GM10248 (cell line): ENCODE results near the gene PDK2.
A peak's percentile ranks its signal among the peaks of the same experiment; 100 is the strongest.

Experiments
- CTCF ChIA-PET: fragments of 300-600 bp; sonication (Branson Sonifier 250); formaldehyde crosslinking; extraction: SDS; loops from one replicate; lab custom pipeline; 2021; ENCODE audit warnings: antibody characterized with exemption; lab: Yijun Ruan, JAX
- POLR2A ChIA-PET: fragments of 350-650 bp; sonication (Branson Sonifier 250); formaldehyde crosslinking; extraction: SDS; loops from one replicate; lab custom pipeline; 2020; ENCODE audit warnings: antibody characterized with exemption; lab: Yijun Ruan, JAX
- DNase-seq: peaks from one replicate; pipeline ENCODE4 v3.0.0; 2012; ENCODE audit errors: extremely low spot score
- TF ChIP-seq, protein P1 (sequence below): IDR thresholded peaks from 2 replicates; pipeline ENCODE4 v1.5.1; 2012; ENCODE audit warnings: mild to moderate bottlenecking, low read depth; ENCODE audit errors: extremely low read depth, missing control alignments, control extremely low read depth

The PDK2 gene

DNA sequence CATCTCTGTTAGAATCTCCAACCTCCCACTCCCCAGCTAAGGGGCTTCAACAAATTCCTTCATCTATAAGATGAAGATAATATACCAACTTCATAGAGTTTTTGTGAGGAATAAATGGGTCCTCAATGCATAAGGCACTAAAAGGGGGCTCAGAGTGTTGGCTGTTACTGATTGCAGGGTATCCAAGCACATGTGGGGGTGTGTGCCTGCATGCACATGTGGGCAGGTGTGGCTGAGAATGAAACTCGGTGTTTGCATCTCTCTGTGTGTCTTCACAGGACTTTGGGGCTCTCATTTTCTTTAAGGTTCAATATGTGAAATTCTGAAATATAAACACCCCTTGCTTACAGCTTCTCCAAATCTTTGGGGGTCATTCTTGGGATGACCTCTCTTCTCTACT, 59.5 kb downstream of the PDK2 start:
- CTCF ChIA-PET = interaction anchor here (0.7 to 6.7 kb wide), 7 partner anchors 9 to 142 kb away, joined by 3 to 60 read pairs (median 4); no protein-coding TSS in a partner anchor
- TF ChIP-seq, protein P1, sequence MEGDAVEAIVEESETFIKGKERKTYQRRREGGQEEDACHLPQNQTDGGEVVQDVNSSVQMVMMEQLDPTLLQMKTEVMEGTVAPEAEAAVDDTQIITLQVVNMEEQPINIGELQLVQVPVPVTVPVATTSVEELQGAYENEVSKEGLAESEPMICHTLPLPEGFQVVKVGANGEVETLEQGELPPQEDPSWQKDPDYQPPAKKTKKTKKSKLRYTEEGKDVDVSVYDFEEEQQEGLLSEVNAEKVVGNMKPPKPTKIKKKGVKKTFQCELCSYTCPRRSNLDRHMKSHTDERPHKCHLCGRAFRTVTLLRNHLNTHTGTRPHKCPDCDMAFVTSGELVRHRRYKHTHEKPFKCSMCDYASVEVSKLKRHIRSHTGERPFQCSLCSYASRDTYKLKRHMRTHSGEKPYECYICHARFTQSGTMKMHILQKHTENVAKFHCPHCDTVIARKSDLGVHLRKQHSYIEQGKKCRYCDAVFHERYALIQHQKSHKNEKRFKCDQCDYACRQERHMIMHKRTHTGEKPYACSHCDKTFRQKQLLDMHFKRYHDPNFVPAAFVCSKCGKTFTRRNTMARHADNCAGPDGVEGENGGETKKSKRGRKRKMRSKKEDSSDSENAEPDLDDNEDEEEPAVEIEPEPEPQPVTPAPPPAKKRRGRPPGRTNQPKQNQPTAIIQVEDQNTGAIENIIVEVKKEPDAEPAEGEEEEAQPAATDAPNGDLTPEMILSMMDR = no peak
- DNase-seq = no peak
- POLR2A ChIA-PET = no interaction called here

DNA sequence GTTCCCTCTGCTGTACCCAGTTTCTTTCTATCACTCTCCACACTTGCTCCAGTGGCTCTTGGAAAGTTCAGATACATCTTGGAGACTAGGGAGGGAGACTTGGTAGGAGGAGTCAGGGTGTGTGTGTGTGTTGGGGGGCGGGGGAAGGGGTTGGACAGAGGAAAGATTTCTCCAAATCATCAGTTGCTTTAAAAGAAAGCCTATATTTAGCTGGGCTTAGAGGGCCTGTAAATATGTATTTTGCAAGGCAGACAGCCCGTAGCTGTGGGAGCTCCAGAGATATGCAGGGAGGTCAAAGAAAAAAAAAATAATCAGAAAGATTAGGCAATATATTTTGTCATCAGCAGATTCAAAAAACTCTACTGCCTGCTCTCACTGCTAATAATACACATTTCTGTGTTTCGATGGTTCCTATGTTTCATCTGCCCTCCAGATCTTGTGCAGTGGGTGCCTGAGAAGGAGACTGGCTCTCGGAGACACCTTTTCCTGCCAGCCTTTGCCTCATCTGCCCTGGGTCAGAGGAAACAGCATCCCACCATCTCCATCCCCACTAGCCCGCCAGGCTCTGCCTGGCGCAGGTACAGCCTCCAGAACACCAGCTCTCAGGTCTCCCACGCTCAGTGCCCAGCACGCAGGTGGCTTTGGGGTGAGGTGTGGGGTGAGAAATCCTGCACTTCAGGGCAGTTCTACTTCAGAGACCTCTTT, 60.1 kb downstream of the PDK2 start:
- ChIA-PET POLR2A (no interaction called here), CTCF (interaction anchor here (0.8 to 6.7 kb wide), 7 partner anchors 8 to 142 kb away, joined by 3 to 60 read pairs (median 4); no protein-coding TSS in a partner anchor)
- no peak for DNase-seq
- TF ChIP-seq, protein P1 = no peak

DNA sequence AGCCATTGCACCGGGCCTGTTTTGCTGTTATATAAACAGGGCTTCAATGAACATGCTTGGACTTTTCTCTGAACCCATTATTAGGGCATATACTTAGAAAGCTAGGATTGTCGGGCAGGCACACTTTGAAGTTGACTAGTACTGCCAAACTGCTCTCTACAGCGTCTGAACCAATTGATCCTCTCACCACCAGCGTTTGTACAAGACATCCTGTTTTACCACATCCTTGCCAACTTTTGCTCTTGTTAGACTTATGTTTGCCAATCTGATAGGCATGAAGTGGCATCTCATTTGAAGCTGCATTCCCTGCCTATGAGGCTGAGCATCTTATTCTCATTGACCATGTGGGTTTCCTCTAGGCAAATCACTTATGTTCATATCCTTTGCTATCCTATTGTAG, 62.7 kb downstream of the PDK2 start:
- DNase-seq = no peak
- CTCF ChIA-PET = interaction anchor here (1.1 to 6.7 kb wide), 5 partner anchors 10 to 21 kb away, joined by 3 to 60 read pairs (median 4); no protein-coding TSS in a partner anchor
- TF ChIP-seq, protein P1 = no peak
- POLR2A ChIA-PET = no interaction called here

DNA sequence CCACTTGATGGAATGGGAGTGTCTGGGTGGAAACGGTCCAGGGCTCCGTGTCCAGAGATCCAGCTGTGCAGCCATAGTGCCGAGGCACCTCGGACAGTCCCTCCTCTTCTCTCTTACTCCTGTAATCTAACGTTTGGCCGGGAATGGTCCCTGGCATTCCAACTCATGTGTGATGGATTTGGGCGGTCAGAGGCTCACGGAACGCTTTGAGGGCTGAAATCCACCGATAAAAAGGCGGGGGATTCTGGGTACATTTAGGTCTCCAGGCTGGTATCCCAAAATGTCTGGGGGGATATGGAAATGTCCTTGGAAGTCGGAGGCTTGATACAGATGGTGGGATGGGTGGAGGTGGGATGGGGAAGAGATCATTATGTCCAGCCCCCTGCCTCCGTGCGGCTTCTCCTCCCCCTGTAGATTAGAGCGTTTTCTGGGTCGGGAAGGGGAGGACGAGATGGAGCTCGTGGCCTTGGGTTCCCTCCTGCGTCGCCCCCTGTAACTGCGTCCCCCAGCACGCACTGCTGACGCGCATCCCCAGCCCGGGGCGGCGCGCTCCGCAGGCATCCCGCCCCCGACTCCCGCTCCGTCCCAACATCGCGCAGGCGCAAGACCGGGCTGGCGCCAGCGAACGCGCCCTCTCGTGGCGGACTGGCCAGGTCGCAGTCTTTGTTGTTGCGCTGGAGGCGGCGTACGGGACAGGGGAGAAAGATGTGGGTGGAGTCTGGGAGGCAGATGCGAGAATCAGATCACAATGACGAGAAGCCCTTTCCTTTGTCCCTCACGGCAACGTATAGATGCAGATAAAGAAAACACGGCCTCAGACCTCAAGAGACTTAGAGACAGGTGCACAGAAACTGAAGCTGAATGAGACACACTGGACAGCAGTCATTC, 66.1 kb downstream of the PDK2 start:
- DNase-seq = peak; percentile 99
- POLR2A ChIA-PET = interaction anchor here (2.0 kb wide), 1 partner anchor 10 kb away, joined by 4 read pairs; no protein-coding TSS in a partner anchor
- CTCF ChIA-PET = interaction anchor here (0.6 to 2.8 kb wide), 29 partner anchors 10 to 793 kb away, joined by 3 to 96 read pairs (median 3); partner anchors contain the start of genes COL1A1, PDK2 and PPP1R9B
- TF ChIP-seq, protein P1 = peak; percentile 93
